Measurements from ENCODE around the gene GRM1.

GRCh38 chr6:146355521-146356100 lies 326.7 kb downstream of the GRM1 start:
- TF ChIP-seq CTCF (IDR thresholded peaks at IDR 0.05): no peak
- TF ChIP-seq POLR2A (IDR thresholded peaks at IDR 0.05): no peak

Measured in lower leg skin (tissue), 3 donors.